ENCODE measurements around the gene RASIP1.

The RASIP1 gene, protein sequence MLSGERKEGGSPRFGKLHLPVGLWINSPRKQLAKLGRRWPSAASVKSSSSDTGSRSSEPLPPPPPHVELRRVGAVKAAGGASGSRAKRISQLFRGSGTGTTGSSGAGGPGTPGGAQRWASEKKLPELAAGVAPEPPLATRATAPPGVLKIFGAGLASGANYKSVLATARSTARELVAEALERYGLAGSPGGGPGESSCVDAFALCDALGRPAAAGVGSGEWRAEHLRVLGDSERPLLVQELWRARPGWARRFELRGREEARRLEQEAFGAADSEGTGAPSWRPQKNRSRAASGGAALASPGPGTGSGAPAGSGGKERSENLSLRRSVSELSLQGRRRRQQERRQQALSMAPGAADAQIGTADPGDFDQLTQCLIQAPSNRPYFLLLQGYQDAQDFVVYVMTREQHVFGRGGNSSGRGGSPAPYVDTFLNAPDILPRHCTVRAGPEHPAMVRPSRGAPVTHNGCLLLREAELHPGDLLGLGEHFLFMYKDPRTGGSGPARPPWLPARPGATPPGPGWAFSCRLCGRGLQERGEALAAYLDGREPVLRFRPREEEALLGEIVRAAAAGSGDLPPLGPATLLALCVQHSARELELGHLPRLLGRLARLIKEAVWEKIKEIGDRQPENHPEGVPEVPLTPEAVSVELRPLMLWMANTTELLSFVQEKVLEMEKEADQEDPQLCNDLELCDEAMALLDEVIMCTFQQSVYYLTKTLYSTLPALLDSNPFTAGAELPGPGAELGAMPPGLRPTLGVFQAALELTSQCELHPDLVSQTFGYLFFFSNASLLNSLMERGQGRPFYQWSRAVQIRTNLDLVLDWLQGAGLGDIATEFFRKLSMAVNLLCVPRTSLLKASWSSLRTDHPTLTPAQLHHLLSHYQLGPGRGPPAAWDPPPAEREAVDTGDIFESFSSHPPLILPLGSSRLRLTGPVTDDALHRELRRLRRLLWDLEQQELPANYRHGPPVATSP

DNA sequence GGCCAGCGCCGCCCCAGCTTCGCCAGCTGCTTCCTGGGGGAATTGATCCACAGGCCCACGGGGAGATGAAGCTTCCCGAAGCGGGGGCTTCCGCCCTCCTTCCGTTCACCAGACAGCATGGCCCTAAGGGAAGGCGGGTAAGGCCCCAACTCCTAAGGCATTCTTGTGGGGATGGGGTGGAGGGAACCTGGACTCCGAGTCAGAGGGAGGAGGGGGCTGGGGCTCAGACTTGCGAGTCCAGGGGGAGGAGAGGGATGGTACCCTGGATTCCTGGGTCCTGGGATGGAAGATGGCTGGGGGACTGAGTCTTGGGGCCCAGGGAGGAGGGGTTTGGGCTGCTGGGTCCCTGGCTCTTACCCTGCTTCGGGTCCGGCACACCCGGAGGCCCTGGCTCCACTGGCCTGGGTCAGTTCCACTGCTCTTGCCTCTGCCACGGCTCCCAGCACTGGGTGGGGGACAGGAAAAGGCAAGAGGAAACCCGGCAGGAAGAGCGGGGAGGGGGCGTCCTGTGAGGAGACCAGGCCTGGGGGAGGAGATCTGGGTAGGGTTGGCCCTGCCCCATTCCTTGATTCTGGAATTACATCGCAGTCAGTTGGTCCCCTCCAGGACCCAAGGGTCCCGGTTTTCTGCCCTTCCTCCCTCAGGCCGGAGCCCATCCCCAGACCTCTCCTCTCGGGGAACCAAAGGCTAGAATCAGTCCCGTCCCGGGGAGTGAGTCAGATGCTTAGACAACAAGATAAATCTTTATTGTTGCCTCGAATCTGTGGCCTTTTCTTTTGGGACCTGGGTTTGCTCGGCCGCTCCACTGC, at the start of gene RASIP1:
Gene RASIP1 (minus strand): TSS at position 447 of the 809 bp plus-strand sequence. CDS start 328 bp downstream, at position 119.
- TF ChIP-seq, protein P1, sequence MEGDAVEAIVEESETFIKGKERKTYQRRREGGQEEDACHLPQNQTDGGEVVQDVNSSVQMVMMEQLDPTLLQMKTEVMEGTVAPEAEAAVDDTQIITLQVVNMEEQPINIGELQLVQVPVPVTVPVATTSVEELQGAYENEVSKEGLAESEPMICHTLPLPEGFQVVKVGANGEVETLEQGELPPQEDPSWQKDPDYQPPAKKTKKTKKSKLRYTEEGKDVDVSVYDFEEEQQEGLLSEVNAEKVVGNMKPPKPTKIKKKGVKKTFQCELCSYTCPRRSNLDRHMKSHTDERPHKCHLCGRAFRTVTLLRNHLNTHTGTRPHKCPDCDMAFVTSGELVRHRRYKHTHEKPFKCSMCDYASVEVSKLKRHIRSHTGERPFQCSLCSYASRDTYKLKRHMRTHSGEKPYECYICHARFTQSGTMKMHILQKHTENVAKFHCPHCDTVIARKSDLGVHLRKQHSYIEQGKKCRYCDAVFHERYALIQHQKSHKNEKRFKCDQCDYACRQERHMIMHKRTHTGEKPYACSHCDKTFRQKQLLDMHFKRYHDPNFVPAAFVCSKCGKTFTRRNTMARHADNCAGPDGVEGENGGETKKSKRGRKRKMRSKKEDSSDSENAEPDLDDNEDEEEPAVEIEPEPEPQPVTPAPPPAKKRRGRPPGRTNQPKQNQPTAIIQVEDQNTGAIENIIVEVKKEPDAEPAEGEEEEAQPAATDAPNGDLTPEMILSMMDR (IDR thresholded peaks at IDR 0.05): no peak

DNA sequence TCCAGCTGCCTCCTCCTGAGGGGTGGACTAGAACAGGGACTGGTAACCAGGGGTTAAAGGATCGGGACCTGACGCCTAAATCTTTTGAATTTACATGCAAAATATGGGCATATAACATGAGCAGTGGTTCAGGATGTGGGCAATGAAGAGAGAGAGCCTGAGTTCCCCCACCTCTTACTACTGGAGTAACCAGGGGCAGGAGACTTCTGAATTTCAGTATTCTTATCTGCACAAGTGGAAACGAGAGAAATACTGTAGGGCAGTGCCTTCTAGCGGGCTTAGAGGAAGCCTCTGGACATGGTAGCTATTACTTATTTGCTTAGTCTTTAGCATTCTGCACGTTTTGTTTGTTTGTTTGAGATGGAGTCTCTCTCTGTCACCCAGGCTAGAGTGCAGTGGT, 44.1 kb upstream of the RASIP1 start:
- TF ChIP-seq, protein P1 (IDR thresholded peaks at IDR 0.05): no peak

DNA sequence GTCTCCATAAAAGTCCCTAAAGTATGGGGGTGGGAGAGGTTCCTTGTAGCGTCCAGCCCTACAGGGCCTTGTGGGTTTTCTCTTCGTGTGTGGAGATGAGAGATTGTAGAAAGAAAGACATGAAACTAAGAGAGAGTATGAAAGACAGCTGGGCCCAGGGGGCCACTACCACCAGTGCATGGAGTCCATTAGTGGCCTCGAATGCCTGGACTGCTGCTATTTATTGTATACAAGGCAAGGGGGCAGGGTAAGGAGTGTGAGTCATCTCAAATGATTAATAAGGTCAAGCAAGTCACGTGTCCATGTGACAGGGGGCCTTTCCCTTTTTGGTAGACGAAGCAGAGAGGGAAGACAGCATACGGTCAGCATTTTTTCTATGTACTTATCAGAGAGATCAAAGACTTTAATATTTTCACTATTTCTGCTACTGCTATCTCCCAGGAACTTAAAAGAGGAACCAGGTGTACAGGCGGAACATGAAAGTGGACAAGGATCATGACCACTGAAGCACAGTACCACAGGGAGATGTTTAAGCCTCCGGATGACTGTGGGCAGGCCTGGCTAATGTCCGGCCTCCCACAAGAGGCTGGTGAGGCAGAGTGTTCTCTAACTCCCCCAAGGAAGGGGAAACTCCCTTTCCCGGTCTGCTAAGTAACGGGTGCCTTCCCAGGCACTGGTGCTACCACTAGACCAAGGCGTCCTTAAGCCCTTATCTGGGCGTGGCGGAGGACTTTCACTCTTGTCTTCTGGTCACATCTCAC, 40.4 kb upstream of the RASIP1 start:
- TF ChIP-seq, protein P1 (IDR thresholded peaks at IDR 0.05): no peak

DNA sequence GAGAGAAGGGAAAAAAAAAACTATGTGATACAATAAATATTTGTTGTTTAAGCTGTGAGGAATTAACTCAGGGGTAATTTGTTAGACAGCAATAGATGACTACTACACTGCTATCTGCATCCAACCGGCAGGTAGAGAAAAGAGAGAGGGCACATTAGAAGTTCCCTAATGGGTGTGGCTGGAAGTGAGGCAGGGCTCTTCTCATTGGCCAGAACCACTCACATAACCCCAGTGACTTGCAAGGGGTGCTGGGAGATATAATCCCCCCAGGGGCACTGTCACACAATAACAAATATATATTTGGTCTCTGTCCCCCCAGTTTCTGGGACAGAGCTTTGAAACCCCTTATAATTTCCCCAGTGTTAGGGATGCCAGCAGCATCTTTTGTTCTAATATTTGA, 39.2 kb upstream of the RASIP1 start:
- TF ChIP-seq, protein P1 (IDR thresholded peaks at IDR 0.05): no peak

DNA sequence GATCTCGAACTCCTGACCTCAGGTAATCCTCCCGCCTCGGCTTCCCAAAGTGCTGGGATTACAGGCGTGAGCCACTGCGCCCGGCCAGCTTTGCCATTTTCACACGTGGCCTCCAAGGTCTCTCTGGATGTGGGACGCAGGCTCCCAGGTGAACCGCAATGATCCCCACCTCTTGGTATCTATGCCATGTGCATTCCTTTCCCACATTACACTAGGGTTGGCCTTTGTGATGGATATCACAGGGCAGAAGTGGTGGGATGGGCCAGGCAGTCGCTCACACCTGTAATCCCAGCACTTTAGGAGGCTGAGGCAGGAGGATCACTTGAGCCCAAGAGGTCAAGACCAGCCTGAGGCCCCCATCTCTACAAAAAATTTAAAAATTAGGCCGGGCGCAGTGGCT, 37.3 kb upstream of the RASIP1 start:
- TF ChIP-seq, protein P1 (IDR thresholded peaks at IDR 0.05): no peak

DNA sequence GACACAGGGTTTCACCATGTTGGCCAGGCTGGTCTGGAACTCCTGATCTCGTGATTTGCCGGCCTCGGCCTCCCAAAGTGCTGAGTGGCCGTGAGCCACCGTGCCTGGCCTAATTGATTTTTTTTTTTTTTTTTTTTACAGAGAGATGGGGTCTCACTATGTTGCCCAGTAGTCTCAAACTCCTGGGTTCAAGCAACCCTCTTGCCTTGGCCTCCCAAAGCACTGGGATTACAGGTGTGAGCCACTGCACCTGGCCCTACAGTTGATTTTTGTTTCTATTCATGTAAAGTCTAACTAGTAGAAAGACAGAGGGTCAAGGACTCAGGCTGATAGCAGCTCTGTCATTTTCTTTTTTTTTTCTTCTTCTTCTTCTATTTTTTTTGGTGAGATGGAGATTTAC, 36.7 kb upstream of the RASIP1 start:
- TF ChIP-seq, protein P1 (IDR thresholded peaks at IDR 0.05): no peak
